ENCODE results near the gene PHF21B.
"Not testable (repeated sequence)": the region's sequence is repeated elsewhere in the genome, so short reads cannot be mapped to it uniquely, and the experiment has no call there.

The PHF21B gene

GRCh38 chr22:44926124-44926475, 83.7 kb downstream of the PHF21B start:
- Histone ChIP-seq H3K36me3 (ENCODE audit: control insufficient read depth in 5 of 5, insufficient read depth in 5 of 5, low read length in 5 of 5) (no peaks in the 10 kb centered on the region), H3K9me3 (ENCODE audit: control insufficient read depth in 5 of 5, low read length in 5 of 5) (peaks cover 0 to 10% (median 7%) of the 10 kb centered on the region in 5 donors), H3K27ac (ENCODE audit: low read depth, low read length) (no peak overlapping the region), H3K4me3 (ENCODE audit: low read depth in 1 of 5, low read length in 5 of 5) (no peak overlapping the region), H3K27me3 (ENCODE audit: control insufficient read depth in 5 of 5, insufficient read depth in 4 of 5, low read length in 5 of 5) (peaks cover 0 to 26% (median 18%) of the 10 kb centered on the region in 5 donors), H3K9ac (ENCODE audit: low read length in 5 of 5) (no peak overlapping the region), H3K4me1 (ENCODE audit: control insufficient read depth in 5 of 5, insufficient read depth in 5 of 5, low read length in 5 of 5) (peaks cover 0 to under 1% (median 0%) of the 10 kb centered on the region in 5 donors)

GRCh38 chr22:44925465-44926123, 84.2 kb downstream of the PHF21B start:
- Histone ChIP-seq H3K4me3 (ENCODE audit: low read depth in 1 of 5, low read length in 5 of 5) (no peak overlapping the region), H3K9me3 (ENCODE audit: control insufficient read depth in 5 of 5, low read length in 5 of 5) (peaks cover 0 to 12% (median 7%) of the 10 kb centered on the region in 5 donors), H3K36me3 (ENCODE audit: control insufficient read depth in 5 of 5, insufficient read depth in 5 of 5, low read length in 5 of 5) (no peaks in the 10 kb centered on the region), H3K27me3 (ENCODE audit: control insufficient read depth in 5 of 5, insufficient read depth in 4 of 5, low read length in 5 of 5) (peaks cover 0 to 26% (median 18%) of the 10 kb centered on the region in 5 donors), H3K4me1 (ENCODE audit: control insufficient read depth in 5 of 5, insufficient read depth in 5 of 5, low read length in 5 of 5) (no peaks in the 10 kb centered on the region), H3K27ac (ENCODE audit: low read depth, low read length) (no peak overlapping the region), H3K9ac (ENCODE audit: low read length in 5 of 5) (no peak overlapping the region)

GRCh38 chr22:44924710-44925109, 85.1 kb downstream of the PHF21B start:
- Histone ChIP-seq H3K36me3 (ENCODE audit: control insufficient read depth in 5 of 5, insufficient read depth in 5 of 5, low read length in 5 of 5) (no peaks in the 10 kb centered on the region), H3K27ac (ENCODE audit: low read depth, low read length) (no peak overlapping the region), H3K27me3 (ENCODE audit: control insufficient read depth in 5 of 5, insufficient read depth in 4 of 5, low read length in 5 of 5) (peaks cover 0 to 26% (median 18%) of the 10 kb centered on the region in 5 donors), H3K9me3 (ENCODE audit: control insufficient read depth in 5 of 5, low read length in 5 of 5) (peaks cover 0 to 12% (median 7%) of the 10 kb centered on the region in 5 donors), H3K4me1 (ENCODE audit: control insufficient read depth in 5 of 5, insufficient read depth in 5 of 5, low read length in 5 of 5) (no peaks in the 10 kb centered on the region), H3K4me3 (ENCODE audit: low read depth in 1 of 5, low read length in 5 of 5) (no peak overlapping the region), H3K9ac (ENCODE audit: low read length in 5 of 5) (no peak overlapping the region)

- Histone ChIP-seq H3K9me3 (ENCODE audit: control insufficient read depth in 5 of 5, low read length in 5 of 5) (peaks cover 0 to 12% (median 7%) of the 10 kb centered on the region in 5 donors), H3K27ac (ENCODE audit: low read depth, low read length) (no peak overlapping the region), H3K9ac (ENCODE audit: low read length in 5 of 5) (no peak overlapping the region), H3K36me3 (ENCODE audit: control insufficient read depth in 5 of 5, insufficient read depth in 5 of 5, low read length in 5 of 5) (no peaks in the 10 kb centered on the region), H3K4me1 (ENCODE audit: control insufficient read depth in 5 of 5, insufficient read depth in 5 of 5, low read length in 5 of 5) (no peaks in the 10 kb centered on the region), H3K27me3 (ENCODE audit: control insufficient read depth in 5 of 5, insufficient read depth in 4 of 5, low read length in 5 of 5) (peaks cover 0 to 20% (median 16%) of the 10 kb centered on the region in 5 donors), H3K4me3 (ENCODE audit: low read depth in 1 of 5, low read length in 5 of 5) (no peak overlapping the region)
Observed at GRCh38 chr22:44924098-44924497, 85.7 kb downstream of the PHF21B start.

- not testable (repeated sequence) for H3K27ac ChIP-seq (ENCODE audit: low read depth, low read length); H3K4me3 ChIP-seq (ENCODE audit: low read depth in 1 of 5, low read length in 5 of 5); H3K9ac ChIP-seq (ENCODE audit: low read length in 5 of 5); H3K36me3 ChIP-seq (ENCODE audit: control insufficient read depth in 5 of 5, insufficient read depth in 5 of 5, low read length in 5 of 5); H3K4me1 ChIP-seq (ENCODE audit: control insufficient read depth in 5 of 5, insufficient read depth in 5 of 5, low read length in 5 of 5)
- peaks cover 0 to 12% (median 7%) of the 10 kb centered on the region in 5 donors for H3K9me3 ChIP-seq (ENCODE audit: control insufficient read depth in 5 of 5, low read length in 5 of 5)
- peaks cover 7 to 15% (median 9%) of the 10 kb centered on the region in 5 donors for H3K27me3 ChIP-seq (ENCODE audit: control insufficient read depth in 5 of 5, insufficient read depth in 4 of 5, low read length in 5 of 5)
Observed at GRCh38 chr22:44921766-44922165, 88.0 kb downstream of the PHF21B start.

GRCh38 chr22:44920183-44920582, 89.6 kb downstream of the PHF21B start:
- no peak overlapping the region for H3K4me3 ChIP-seq (ENCODE audit: low read depth in 1 of 5, low read length in 5 of 5)
- no peaks in the 10 kb centered on the region for H3K4me1 ChIP-seq (ENCODE audit: control insufficient read depth in 5 of 5, insufficient read depth in 5 of 5, low read length in 5 of 5)
- no peak overlapping the region for H3K9ac ChIP-seq (ENCODE audit: low read length in 5 of 5)
- H3K9me3 ChIP-seq (ENCODE audit: control insufficient read depth in 5 of 5, low read length in 5 of 5) = peaks cover 0 to 12% (median 7%) of the 10 kb centered on the region in 5 donors
- H3K27me3 ChIP-seq (ENCODE audit: control insufficient read depth in 5 of 5, insufficient read depth in 4 of 5, low read length in 5 of 5) = peaks cover 0 to 9% (median 3%) of the 10 kb centered on the region in 5 donors
- no peaks in the 10 kb centered on the region for H3K36me3 ChIP-seq (ENCODE audit: control insufficient read depth in 5 of 5, insufficient read depth in 5 of 5, low read length in 5 of 5)
- H3K27ac ChIP-seq (ENCODE audit: low read depth, low read length) = no peak overlapping the region

GRCh38 chr22:44919691-44920090, 90.1 kb downstream of the PHF21B start:
- no peak overlapping the region for H3K27ac ChIP-seq (ENCODE audit: low read depth, low read length)
- H3K27me3 ChIP-seq (ENCODE audit: control insufficient read depth in 5 of 5, insufficient read depth in 4 of 5, low read length in 5 of 5) = peaks cover 0 to 9% (median 3%) of the 10 kb centered on the region in 5 donors
- H3K36me3 ChIP-seq (ENCODE audit: control insufficient read depth in 5 of 5, insufficient read depth in 5 of 5, low read length in 5 of 5) = no peaks in the 10 kb centered on the region
- H3K4me1 ChIP-seq (ENCODE audit: control insufficient read depth in 5 of 5, insufficient read depth in 5 of 5, low read length in 5 of 5) = no peaks in the 10 kb centered on the region
- peaks cover 0 to 8% (median 6%) of the 10 kb centered on the region in 5 donors for H3K9me3 ChIP-seq (ENCODE audit: control insufficient read depth in 5 of 5, low read length in 5 of 5)
- no peak overlapping the region for H3K4me3 ChIP-seq (ENCODE audit: low read depth in 1 of 5, low read length in 5 of 5)
- H3K9ac ChIP-seq (ENCODE audit: low read length in 5 of 5) = no peak overlapping the region

- H3K27me3 ChIP-seq (ENCODE audit: control insufficient read depth in 5 of 5, insufficient read depth in 4 of 5, low read length in 5 of 5) = peaks cover 0 to 9% (median 3%) of the 10 kb centered on the region in 5 donors
- no peak overlapping the region for H3K4me3 ChIP-seq (ENCODE audit: low read depth in 1 of 5, low read length in 5 of 5)
- H3K9ac ChIP-seq (ENCODE audit: low read length in 5 of 5) = no peak overlapping the region
- no peaks in the 10 kb centered on the region for H3K36me3 ChIP-seq (ENCODE audit: control insufficient read depth in 5 of 5, insufficient read depth in 5 of 5, low read length in 5 of 5)
- no peaks in the 10 kb centered on the region for H3K4me1 ChIP-seq (ENCODE audit: control insufficient read depth in 5 of 5, insufficient read depth in 5 of 5, low read length in 5 of 5)
- no peak overlapping the region for H3K27ac ChIP-seq (ENCODE audit: low read depth, low read length)
- peaks cover 0 to 2% (median 0%) of the 10 kb centered on the region in 5 donors for H3K9me3 ChIP-seq (ENCODE audit: control insufficient read depth in 5 of 5, low read length in 5 of 5)
Observed at GRCh38 chr22:44918925-44919392, 90.8 kb downstream of the PHF21B start.

- Histone ChIP-seq H3K36me3 (ENCODE audit: control insufficient read depth in 5 of 5, insufficient read depth in 5 of 5, low read length in 5 of 5) (no peaks in the 10 kb centered on the region), H3K9ac (ENCODE audit: low read length in 5 of 5) (no peak overlapping the region), H3K27me3 (ENCODE audit: control insufficient read depth in 5 of 5, insufficient read depth in 4 of 5, low read length in 5 of 5) (peaks cover 3 to 11% (median 6%) of the 10 kb centered on the region in 5 donors), H3K4me1 (ENCODE audit: control insufficient read depth in 5 of 5, insufficient read depth in 5 of 5, low read length in 5 of 5) (no peaks in the 10 kb centered on the region), H3K9me3 (ENCODE audit: control insufficient read depth in 5 of 5, low read length in 5 of 5) (peaks cover 0 to 2% (median 0%) of the 10 kb centered on the region in 5 donors), H3K27ac (ENCODE audit: low read depth, low read length) (no peak overlapping the region), H3K4me3 (ENCODE audit: low read depth in 1 of 5, low read length in 5 of 5) (no peak overlapping the region)
Observed at GRCh38 chr22:44918166-44918924, 91.5 kb downstream of the PHF21B start.

All from subcutaneous abdominal adipose tissue (tissue), 5 donors.